Mesothelial cell of epicardium (in vitro differentiated cells): Measurements from ENCODE around the gene CENPP. TPM values are rescaled to one million over a fixed set of nuclear protein-coding genes. Genes with fewer than 3 reads are reported as not detected.

Experiments used
- DNase-seq, 2 experiments: peaks; one replicate each; pipeline ENCODE4 v3.0.0; 2021; ENCODE audit warnings: low spot score in 2 of 2; ENCODE audit not compliant: unreplicated experiment in 2 of 2
- H3K27ac Mint-ChIP-seq: 2 replicates; pipeline ENCODE4 v1.8.0; 2021; ENCODE audit warnings: mixed read lengths
- H3K27me3 Mint-ChIP-seq: 2 replicates; pipeline ENCODE4 v1.8.0; 2021; ENCODE audit warnings: low read depth, mixed read lengths
- H3K36me3 Mint-ChIP-seq: 2 replicates; pipeline ENCODE4 v1.8.0; 2021; ENCODE audit warnings: mixed read lengths
- H3K4me1 Mint-ChIP-seq: 2 replicates; pipeline ENCODE4 v1.8.0; 2021; ENCODE audit warnings: mixed read lengths
- H3K4me3 Mint-ChIP-seq: 2 replicates; pipeline ENCODE4 v1.8.0; 2021; ENCODE audit warnings: mild to moderate bottlenecking, moderate library complexity, mixed read lengths
- H3K9me3 Mint-ChIP-seq: 2 replicates; pipeline ENCODE4 v1.8.0; 2021; ENCODE audit warnings: mixed read lengths
- total RNA-seq: library from RNA; stranded (reverse); gene quantifications from 3 replicates; pipeline ENCODE4 v1.2.1, GENCODE V29; 2021
- TF ChIP-seq, protein P1 (sequence below): fragments of 200-600 bp; sonication (generic); IDR thresholded peaks from one replicate; pipeline ENCODE4 v1.5.0; 2021; ENCODE audit warnings: antibody characterized with exemption; ENCODE audit not compliant: unreplicated experiment

Gene CENPP
- total RNA-seq, 1 donor from 2014 or later: 7.8 TPM

GRCh38 chr9:92426501-92427145 lies 100.9 kb downstream of the CENPP start:
- Mint-ChIP-seq H3K4me3 (no peak overlapping the region), H3K36me3 (no peaks in the 10 kb centered on the region), H3K9me3 (no peaks in the 10 kb centered on the region), H3K27me3 (no peaks in the 10 kb centered on the region), H3K4me1 (peaks cover 28% of the 10 kb centered on the region), H3K27ac (peak overlapping the region; percentile 41)
- DNase-seq: no peak
- TF ChIP-seq, protein P1, sequence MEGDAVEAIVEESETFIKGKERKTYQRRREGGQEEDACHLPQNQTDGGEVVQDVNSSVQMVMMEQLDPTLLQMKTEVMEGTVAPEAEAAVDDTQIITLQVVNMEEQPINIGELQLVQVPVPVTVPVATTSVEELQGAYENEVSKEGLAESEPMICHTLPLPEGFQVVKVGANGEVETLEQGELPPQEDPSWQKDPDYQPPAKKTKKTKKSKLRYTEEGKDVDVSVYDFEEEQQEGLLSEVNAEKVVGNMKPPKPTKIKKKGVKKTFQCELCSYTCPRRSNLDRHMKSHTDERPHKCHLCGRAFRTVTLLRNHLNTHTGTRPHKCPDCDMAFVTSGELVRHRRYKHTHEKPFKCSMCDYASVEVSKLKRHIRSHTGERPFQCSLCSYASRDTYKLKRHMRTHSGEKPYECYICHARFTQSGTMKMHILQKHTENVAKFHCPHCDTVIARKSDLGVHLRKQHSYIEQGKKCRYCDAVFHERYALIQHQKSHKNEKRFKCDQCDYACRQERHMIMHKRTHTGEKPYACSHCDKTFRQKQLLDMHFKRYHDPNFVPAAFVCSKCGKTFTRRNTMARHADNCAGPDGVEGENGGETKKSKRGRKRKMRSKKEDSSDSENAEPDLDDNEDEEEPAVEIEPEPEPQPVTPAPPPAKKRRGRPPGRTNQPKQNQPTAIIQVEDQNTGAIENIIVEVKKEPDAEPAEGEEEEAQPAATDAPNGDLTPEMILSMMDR: no peak

DNA sequence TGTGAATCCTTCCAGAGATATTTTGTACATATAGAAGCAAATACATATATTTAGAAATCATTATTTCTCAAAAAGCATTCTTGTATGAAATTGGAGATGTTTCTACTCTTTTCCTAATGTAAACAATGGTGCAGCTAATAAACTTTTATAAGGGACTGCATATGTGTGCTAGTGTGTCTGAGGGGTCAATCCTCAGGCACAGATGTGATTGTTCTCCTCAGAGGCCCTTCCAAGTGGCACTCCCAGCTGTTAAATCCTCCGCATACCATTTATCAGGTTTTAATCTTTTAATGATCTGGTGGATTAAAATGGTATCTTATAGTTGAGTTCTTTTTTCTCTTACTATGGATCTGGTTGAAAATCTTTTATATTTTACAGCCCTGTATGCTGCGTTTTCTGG lies 104.1 kb downstream of the CENPP start:
- TF ChIP-seq, protein P1: no peak
- H3K9me3 Mint-ChIP-seq: peaks cover 3% of the 10 kb centered on the region
- no peaks in the 10 kb centered on the region for H3K36me3 Mint-ChIP-seq
- no peak for DNase-seq
- H3K4me3 Mint-ChIP-seq: no peak overlapping the region
- H3K27me3 Mint-ChIP-seq: no peaks in the 10 kb centered on the region
- H3K27ac Mint-ChIP-seq: no peak overlapping the region
- H3K4me1 Mint-ChIP-seq: peaks cover 23% of the 10 kb centered on the region

GRCh38 chr9:92432350-92432749 lies 106.6 kb downstream of the CENPP start:
- no peak overlapping the region for H3K27ac Mint-ChIP-seq
- H3K4me3 Mint-ChIP-seq: no peak overlapping the region
- H3K4me1 Mint-ChIP-seq: peaks cover 5% of the 10 kb centered on the region
- H3K36me3 Mint-ChIP-seq: no peaks in the 10 kb centered on the region
- TF ChIP-seq, protein P1: no peak
- H3K27me3 Mint-ChIP-seq: no peaks in the 10 kb centered on the region
- H3K9me3 Mint-ChIP-seq: peaks cover 8% of the 10 kb centered on the region
- no peak for DNase-seq

DNA sequence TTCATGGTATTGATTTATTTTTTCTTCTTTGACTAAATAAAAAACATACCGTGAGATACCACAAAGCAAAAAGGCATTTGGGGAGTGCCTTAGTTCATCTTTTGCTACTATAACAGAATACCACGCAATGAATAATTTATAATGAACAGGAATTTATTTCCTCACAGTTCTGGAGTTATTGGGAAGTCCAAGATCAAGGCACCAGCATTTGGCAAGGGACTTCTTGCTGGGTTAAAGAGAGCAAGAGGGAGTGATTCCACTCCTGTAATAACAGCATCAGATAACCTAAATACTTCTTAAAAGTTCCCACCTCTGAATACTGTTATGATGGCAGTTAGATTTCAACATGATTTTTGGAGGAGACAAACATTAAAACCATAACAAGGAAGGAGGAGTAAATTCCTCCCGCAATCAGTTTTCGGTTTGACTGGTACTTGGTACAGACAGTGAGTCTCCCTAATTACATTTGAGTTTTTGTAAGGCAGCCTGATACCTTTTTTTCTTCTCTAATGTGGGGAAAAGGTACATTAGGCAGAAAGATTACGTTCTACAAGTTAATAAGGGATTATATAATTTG lies 107.3 kb downstream of the CENPP start:
- no peak overlapping the region for H3K4me3 Mint-ChIP-seq
- TF ChIP-seq, protein P1: no peak
- peaks cover 9% of the 10 kb centered on the region for H3K9me3 Mint-ChIP-seq
- H3K36me3 Mint-ChIP-seq: no peaks in the 10 kb centered on the region
- no peak for DNase-seq
- H3K27ac Mint-ChIP-seq: no peak overlapping the region
- H3K4me1 Mint-ChIP-seq: peaks cover 5% of the 10 kb centered on the region
- H3K27me3 Mint-ChIP-seq: no peaks in the 10 kb centered on the region

- peaks cover 13% of the 10 kb centered on the region for H3K9me3 Mint-ChIP-seq
- H3K4me1 Mint-ChIP-seq: peaks cover 2% of the 10 kb centered on the region
- DNase-seq: no peak
- no peak overlapping the region for H3K4me3 Mint-ChIP-seq
- H3K27ac Mint-ChIP-seq: no peak overlapping the region
- no peaks in the 10 kb centered on the region for H3K27me3 Mint-ChIP-seq
- H3K36me3 Mint-ChIP-seq: no peaks in the 10 kb centered on the region
- TF ChIP-seq, protein P1: no peak
These were observed 109.5 kb downstream of the CENPP start for GRCh38 chr9:92435263-92435662.
